ENCODE results near the gene CYTL1. TPM values are rescaled to one million over a fixed set of nuclear protein-coding genes. Genes with fewer than 3 reads are reported as not detected.

CYTL1 gene
- total RNA-seq, 1 experiment from 2014 or later, result not detected

DNA sequence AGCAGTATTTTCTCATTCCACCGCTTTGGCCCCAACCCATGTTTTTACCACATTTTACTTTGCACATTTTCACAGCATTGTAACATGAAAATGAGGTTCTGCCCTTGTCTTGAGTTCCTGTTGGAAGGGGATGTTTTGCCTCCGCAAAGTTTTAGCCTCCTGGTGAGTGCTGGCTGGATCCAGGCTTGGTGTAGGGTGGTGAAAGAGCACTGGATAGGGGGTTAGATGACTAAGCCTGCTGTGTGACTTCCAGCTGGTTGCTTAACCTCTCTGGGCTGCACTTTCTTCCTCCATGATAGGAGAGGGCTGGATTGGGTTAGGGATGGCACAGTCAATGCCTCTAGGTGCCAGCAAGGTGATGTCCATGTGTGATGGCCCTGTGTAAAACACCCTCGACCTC, 28.9 kb downstream of the CYTL1 start:
- no peaks in the 10 kb centered on the region for H3K79me2 ChIP-seq (ENCODE audit: low read depth)
- intact Hi-C loops (cut with micrococcal nuclease; ENCODE audit: unreplicated experiment), result no loop called here
- H3K36me3 ChIP-seq (ENCODE audit: low read depth), result no peaks in the 10 kb centered on the region
- no peak overlapping the region for H3K27ac ChIP-seq
- no peak overlapping the region for H2AFZ ChIP-seq
- H3K4me2 ChIP-seq, result no peak overlapping the region
- ChIA-PET POLR2A (ENCODE audit: unreplicated experiment) (no interaction called here), CTCF (no interaction called here)
- H3F3A ChIP-seq (ENCODE audit: insufficient read depth, low read depth), result peaks cover 8% of the 10 kb centered on the region
- no peak for DNase-seq
- no TSS peak for BruUV-seq (replicated peaks)
- H3K4me1 ChIP-seq (replicated peaks; ENCODE audit: insufficient read depth), result peaks cover 8% of the 10 kb centered on the region
- H3K4me3 ChIP-seq, result no peak overlapping the region
- no peaks in the 10 kb centered on the region for H3K9me3 ChIP-seq (ENCODE audit: insufficient read depth, low read depth)
- H3K27me3 ChIP-seq (ENCODE audit: insufficient read depth, low read depth), result no peaks in the 10 kb centered on the region
- TF ChIP-seq EZH2 (IDR thresholded peaks at IDR 0.05; ENCODE audit: low read depth), result no peak
- TF ChIP-seq, protein P1, sequence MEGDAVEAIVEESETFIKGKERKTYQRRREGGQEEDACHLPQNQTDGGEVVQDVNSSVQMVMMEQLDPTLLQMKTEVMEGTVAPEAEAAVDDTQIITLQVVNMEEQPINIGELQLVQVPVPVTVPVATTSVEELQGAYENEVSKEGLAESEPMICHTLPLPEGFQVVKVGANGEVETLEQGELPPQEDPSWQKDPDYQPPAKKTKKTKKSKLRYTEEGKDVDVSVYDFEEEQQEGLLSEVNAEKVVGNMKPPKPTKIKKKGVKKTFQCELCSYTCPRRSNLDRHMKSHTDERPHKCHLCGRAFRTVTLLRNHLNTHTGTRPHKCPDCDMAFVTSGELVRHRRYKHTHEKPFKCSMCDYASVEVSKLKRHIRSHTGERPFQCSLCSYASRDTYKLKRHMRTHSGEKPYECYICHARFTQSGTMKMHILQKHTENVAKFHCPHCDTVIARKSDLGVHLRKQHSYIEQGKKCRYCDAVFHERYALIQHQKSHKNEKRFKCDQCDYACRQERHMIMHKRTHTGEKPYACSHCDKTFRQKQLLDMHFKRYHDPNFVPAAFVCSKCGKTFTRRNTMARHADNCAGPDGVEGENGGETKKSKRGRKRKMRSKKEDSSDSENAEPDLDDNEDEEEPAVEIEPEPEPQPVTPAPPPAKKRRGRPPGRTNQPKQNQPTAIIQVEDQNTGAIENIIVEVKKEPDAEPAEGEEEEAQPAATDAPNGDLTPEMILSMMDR (conservative IDR thresholded peaks at IDR 0.05), result no peak
- no peaks in the 10 kb centered on the region for H4K20me1 ChIP-seq (ENCODE audit: insufficient read depth)
- H3K9me2 ChIP-seq (ENCODE audit: insufficient read depth), result no peaks in the 10 kb centered on the region

DNA sequence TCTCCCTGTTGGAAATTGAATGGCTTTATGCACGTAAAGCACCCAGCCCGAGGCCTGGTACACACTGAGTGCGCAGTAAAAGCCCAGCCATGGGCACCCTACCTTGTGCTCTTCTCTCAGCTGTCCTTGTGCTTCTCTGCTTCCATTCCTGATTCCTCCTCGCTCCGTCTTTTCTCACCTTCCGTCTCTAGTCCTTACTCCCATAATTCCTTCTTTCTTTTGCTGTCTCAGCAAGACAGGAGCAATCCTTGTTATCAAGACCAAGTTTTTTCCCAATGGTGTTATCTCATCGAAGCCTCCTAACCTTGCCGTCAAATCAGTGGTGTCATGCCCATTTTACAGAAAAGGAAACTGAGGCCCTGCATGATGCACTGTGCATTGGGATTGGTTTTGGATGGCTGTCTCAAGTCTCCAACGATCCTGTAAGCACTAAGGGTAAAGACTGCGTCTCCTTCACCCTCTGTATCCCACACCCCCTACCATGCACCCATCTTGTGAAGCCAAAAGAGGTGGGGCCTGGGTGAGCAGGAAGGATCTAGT, 30.1 kb downstream of the CYTL1 start:
- intact Hi-C loops (cut with micrococcal nuclease; ENCODE audit: unreplicated experiment), result no loop called here
- H3K4me1 ChIP-seq (replicated peaks; ENCODE audit: insufficient read depth), result peaks cover 8% of the 10 kb centered on the region
- no peaks in the 10 kb centered on the region for H3K36me3 ChIP-seq (ENCODE audit: low read depth)
- no peak overlapping the region for H3K4me3 ChIP-seq
- no peaks in the 10 kb centered on the region for H3K79me2 ChIP-seq (ENCODE audit: low read depth)
- TF ChIP-seq, protein P1 (conservative IDR thresholded peaks at IDR 0.05), result no peak
- TF ChIP-seq EZH2 (IDR thresholded peaks at IDR 0.05; ENCODE audit: low read depth), result no peak
- CTCF ChIA-PET, result no interaction called here
- DNase-seq, result no peak
- POLR2A ChIA-PET (ENCODE audit: unreplicated experiment), result interaction anchor here (0.6 kb wide), 1 partner anchor 699 kb away, joined by 3 read pairs; the partner anchor contains the start of genes LYAR and ZBTB49
- H2AFZ ChIP-seq, result no peak overlapping the region
- no peaks in the 10 kb centered on the region for H4K20me1 ChIP-seq (ENCODE audit: insufficient read depth)
- H3K27me3 ChIP-seq (ENCODE audit: insufficient read depth, low read depth), result no peaks in the 10 kb centered on the region
- no TSS peak for BruUV-seq (replicated peaks)
- H3K27ac ChIP-seq, result no peak overlapping the region
- H3K4me2 ChIP-seq, result no peak overlapping the region
- H3K9me2 ChIP-seq (ENCODE audit: insufficient read depth), result no peaks in the 10 kb centered on the region
- no peaks in the 10 kb centered on the region; the same call in 1 of the 2 replicates for H3K9me3 ChIP-seq (ENCODE audit: insufficient read depth, low read depth)
- peaks cover 8% of the 10 kb centered on the region for H3F3A ChIP-seq (ENCODE audit: insufficient read depth, low read depth)

DNA sequence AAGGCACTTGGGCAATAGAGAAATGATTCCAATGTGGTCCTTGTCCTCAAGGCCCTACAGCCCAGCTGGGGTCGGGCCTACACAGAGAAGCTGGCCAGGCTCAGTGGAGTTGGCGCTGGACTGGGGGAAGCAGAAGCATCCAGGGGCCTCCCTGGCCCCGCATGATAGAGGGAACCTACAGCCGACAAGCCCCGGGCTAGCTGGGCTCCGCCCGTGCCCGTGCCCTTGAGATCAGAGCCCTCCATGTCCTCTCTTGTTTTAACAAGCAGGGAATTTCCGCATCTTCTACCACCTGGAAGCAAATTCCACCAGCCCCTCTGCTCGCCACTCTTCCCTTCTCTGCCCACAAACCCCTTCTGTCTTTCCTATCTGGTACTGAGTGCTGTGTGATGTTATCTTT, 31.6 kb downstream of the CYTL1 start:
- Histone ChIP-seq H2AFZ (no peak overlapping the region), H3K27ac (no peak overlapping the region), H4K20me1 (ENCODE audit: insufficient read depth) (no peaks in the 10 kb centered on the region), H3F3A (ENCODE audit: insufficient read depth, low read depth) (peaks cover 8% of the 10 kb centered on the region), H3K4me1 (replicated peaks; ENCODE audit: insufficient read depth) (peaks cover 8% of the 10 kb centered on the region), H3K27me3 (ENCODE audit: insufficient read depth, low read depth) (no peaks in the 10 kb centered on the region), H3K9me2 (ENCODE audit: insufficient read depth) (no peaks in the 10 kb centered on the region), H3K4me2 (no peak overlapping the region), H3K36me3 (ENCODE audit: low read depth) (no peaks in the 10 kb centered on the region), H3K9me3 (ENCODE audit: insufficient read depth, low read depth) (no peaks in the 10 kb centered on the region; the same call in 1 of the 2 replicates), H3K79me2 (ENCODE audit: low read depth) (no peaks in the 10 kb centered on the region), H3K4me3 (no peak overlapping the region)
- intact Hi-C loops (cut with micrococcal nuclease; ENCODE audit: unreplicated experiment), result no loop called here
- ChIA-PET POLR2A (ENCODE audit: unreplicated experiment) (no interaction called here), CTCF (no interaction called here)
- no TSS peak for BruUV-seq (replicated peaks)
- no peak for DNase-seq
- TF ChIP-seq EZH2 (IDR thresholded peaks at IDR 0.05; ENCODE audit: low read depth), result no peak
- TF ChIP-seq, protein P1 (conservative IDR thresholded peaks at IDR 0.05), result no peak

Measured in PC-9 (cell line).